GM21529 (cell line): ENCODE data around the gene LRMDA.
"Not testable (repeated sequence)": the region's sequence is repeated elsewhere in the genome, so short reads cannot be mapped to it uniquely, and the experiment has no call there.

Experiments used
- ATAC-seq: cut with Tn5 transposase; IDR thresholded peaks from one replicate; pipeline ENCODE4 v1.9.1; 2021; ENCODE audit not compliant: unreplicated experiment

Gene LRMDA

GRCh38 chr10:76052682-76053503 lies 621.5 kb downstream of the LRMDA start:
- no peak for ATAC-seq

- no peak for ATAC-seq
These were observed 624.0 kb downstream of the LRMDA start for GRCh38 chr10:76055466-76055865.

- ATAC-seq: no peak
These were observed 624.5 kb downstream of the LRMDA start for GRCh38 chr10:76055963-76056362.

DNA sequence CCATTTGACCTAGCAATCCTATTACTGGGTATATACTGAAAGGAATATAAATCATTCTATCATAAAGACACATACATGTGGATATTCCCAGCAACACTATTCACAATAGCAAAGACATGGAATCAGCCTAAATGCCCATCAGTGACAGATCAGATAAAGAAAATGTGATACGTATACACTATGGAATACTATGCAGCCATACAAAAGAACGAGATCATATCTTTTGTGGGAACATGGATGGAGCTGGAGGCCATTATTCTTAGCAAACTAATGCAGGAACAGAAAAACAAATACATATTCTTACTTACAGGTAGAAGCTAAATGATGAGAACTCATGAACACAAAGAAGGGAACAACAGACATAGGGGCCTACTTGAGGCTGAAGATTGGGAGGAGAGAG lies 629.6 kb downstream of the LRMDA start:
- ATAC-seq: not testable (repeated sequence)

DNA sequence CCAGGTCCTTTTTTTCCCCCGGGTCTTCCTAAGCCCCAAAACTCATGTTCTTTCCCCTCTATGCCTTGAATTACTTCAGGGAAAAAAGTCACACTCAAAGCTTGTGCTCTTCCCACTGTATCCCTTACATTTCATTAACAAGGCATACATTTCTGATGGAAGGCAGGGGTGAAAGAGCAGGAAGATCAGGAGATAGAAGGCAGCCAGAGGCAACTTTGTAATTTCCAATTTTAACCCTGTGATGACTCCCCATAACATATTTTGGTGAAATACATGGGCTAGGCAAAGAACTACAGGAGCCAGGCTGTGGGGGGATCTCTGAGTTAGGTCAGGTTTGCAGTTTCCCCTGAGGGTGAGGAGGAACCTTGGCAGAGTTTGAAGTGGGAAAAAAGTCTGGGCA lies 635.0 kb downstream of the LRMDA start:
- no peak for ATAC-seq

DNA sequence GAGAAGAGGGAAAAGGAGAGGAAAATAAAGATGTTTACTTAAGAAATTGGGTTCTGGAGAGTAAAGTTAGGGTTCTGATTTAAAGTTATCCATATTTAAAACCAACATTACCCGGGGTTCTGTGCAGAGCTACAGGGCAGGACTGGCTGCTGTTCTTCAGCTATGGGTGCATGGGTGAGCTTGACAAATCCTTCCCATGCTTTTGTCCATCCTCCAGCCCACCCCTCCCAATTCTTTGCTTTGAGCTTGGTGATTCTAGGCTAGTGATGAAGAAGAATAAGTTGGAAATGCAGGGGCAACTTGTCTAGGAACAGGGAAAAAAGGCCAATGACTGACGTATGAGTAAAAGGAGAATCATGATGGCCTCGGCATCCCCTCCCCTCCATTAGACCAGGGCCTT lies 636.0 kb downstream of the LRMDA start:
- ATAC-seq: no peak

GRCh38 chr10:76068856-76069255 lies 637.4 kb downstream of the LRMDA start:
- no peak for ATAC-seq

DNA sequence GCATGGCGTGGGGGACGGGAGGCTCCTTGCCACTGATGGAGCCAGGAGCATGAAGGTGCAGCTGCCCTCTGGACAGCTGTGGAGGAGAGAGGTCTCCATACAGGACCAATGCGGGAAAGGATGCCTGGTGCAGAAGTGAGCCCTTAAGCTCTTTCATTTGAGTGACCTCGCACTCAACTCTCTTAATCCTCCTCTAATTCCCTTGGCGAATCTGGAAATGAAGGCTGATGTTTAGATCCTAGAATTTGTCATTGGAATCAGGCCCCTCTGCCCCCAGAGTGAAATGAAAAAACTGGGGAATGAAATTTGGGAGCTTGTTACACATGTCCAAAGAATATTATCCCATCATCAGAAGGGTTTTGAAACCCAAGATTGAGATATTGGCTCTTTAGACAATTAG lies 639.5 kb downstream of the LRMDA start:
- no peak for ATAC-seq

GRCh38 chr10:76071653-76072365 lies 640.4 kb downstream of the LRMDA start:
- no peak for ATAC-seq

- ATAC-seq: no peak
These were observed 641.0 kb downstream of the LRMDA start for GRCh38 chr10:76072384-76072783.

DNA sequence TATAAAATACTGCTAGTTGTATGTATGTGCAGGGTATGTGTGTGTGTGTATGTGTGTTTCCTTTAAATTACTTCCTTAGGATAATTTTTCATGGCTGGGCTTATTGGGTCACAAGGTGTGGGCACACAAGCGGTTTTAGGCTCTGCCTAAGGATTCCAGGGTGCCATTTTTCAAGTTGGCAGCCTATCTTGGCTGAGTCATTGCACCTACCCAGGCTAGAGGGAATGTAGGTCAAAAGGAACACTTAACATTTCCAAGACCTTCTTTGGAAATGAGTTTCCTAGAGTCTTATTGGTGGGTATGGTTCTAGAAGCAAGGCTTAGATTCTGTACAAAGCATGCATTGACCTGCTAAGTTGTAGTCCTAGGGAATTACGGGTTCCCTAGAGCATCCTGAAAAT lies 642.1 kb downstream of the LRMDA start:
- ATAC-seq: no peak

GRCh38 chr10:76074659-76075058 lies 643.2 kb downstream of the LRMDA start:
- ATAC-seq: no peak

- no peak for ATAC-seq
These were observed 649.0 kb downstream of the LRMDA start for GRCh38 chr10:76080451-76080850.

GRCh38 chr10:76080991-76081390 lies 649.6 kb downstream of the LRMDA start:
- ATAC-seq: no peak

GRCh38 chr10:76082232-76082631 lies 650.8 kb downstream of the LRMDA start:
- no peak for ATAC-seq

GRCh38 chr10:76082956-76083355 lies 651.5 kb downstream of the LRMDA start:
- no peak for ATAC-seq

DNA sequence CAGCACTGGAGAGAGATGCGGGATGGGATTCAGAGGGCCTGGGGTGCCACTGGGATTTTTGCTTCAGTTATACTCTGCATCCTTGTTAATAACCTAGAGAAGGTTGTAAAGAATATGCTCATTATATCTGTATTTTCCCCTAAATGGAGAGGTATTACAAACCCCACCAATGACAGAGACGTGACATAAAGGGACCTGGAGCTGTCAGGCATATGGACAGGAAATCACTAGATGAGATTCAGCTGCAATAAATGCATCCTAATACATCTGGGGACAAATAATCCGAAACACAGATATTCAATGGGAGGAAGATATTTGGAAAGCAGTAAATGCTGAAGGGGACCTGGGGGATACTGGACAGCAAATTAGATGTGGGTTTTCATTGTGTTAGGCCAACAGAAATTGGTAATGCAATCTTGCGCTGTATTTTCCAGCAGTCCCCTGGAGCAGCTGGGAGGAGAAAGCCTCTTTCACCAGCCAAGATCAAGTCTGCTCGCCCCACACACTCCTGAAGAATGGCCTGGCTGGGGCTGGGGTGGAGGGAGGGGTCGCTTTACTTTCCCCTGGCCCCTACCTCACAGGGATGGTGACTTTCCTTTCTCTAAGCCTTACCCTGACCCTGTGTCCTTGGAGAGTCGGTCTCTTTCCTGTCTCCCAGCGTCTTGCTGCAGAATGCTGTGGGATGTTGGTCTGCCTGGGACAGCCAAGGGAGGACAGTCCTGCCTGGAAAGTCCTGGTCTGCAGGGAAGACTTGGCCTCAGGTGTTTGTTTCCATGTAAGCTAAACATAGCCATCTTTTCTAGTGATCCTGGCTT lies 653.8 kb downstream of the LRMDA start:
- no peak for ATAC-seq

DNA sequence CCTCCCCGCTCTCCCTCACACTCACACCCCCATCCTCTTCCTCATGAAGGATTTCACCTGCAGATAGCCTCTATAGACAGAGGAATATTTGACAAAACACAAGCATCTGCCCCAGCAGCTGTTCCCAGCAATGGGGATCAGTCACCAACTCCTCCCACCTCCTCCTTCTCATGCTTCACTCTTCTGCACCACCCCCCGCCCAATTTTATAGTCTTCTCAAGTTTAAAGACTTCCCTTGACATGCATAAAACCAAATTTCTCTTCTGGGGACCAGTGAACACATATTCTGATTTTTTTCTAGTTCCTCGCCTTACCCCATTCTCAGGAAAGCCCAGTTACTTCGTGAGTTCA lies 654.4 kb downstream of the LRMDA start:
- no peak for ATAC-seq

GRCh38 chr10:76086170-76086760 lies 654.8 kb downstream of the LRMDA start:
- no peak for ATAC-seq

DNA sequence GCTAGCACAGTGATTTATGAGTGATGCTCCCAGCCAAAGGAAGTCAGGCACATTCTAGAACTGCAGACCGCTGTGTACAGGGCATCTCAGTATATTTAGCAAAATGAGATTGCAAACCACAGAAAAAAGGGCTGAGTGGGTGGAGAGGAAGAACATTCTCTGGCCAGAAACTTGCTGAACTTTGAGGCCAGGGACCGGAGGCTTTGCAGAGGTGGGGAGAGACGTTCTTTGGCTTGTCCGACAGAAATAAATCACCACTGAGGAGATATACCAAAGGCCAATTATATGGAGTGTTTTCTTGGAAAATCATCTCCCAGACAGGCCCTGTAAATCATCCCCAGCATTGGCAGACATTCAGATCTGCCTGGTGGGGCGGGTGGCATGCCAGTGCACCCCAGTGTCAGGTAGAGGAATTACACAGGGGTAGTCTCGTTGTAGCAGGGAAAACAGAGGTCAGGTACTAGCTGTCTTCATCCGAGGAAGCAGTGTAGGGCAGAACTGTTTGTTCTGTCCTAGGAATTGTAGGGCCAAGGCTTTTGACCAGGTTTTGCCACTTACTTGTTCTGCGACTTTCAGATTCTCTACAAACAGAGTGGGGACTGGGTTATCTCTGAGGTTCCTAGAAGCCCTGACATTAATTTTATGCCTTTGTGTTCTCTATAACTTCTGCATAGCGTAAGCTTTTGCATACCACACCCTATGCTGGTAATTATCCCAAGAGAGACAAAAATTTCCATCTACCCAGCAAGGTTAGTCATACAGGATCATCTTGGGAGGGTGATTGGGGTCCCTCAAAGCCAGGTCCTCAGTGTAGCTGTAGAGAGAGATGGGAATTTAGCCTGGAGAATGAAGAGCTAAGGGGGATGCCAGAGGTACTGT lies 655.6 kb downstream of the LRMDA start:
- ATAC-seq: no peak
